LNCAP (cell line): ENCODE results near the gene FCN3.

Source experiments
- CTCF ChIP-seq: fragments of 450-650 bp; IDR thresholded peaks from 2 replicates; pipeline ENCODE4 v1.5.1; 2017; ENCODE audit warnings: mild to moderate bottlenecking

Gene FCN3

GRCh38 chr1:27346991-27347624, 27.5 kb downstream of the FCN3 start:
- no peak for TF ChIP-seq CTCF

DNA sequence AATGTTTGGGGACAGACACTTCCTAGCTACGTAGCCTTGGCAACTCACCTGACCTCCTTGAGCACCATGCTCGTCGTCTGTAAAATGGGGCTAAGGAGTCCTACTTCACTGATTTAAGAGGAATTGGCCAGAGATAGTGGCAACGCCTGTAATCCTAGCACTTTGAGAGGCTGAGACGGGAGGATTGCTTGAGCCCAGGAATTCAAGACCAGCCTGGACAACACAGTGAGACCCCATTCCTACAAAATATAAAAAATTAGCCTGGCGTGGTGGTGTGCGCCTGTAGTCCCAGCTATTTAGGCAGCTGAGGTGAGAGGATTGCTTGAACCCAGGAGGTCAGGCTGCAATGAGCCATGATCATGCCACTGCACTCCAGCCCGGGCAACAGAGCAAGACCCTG, 28.3 kb downstream of the FCN3 start:
- no peak for TF ChIP-seq CTCF

DNA sequence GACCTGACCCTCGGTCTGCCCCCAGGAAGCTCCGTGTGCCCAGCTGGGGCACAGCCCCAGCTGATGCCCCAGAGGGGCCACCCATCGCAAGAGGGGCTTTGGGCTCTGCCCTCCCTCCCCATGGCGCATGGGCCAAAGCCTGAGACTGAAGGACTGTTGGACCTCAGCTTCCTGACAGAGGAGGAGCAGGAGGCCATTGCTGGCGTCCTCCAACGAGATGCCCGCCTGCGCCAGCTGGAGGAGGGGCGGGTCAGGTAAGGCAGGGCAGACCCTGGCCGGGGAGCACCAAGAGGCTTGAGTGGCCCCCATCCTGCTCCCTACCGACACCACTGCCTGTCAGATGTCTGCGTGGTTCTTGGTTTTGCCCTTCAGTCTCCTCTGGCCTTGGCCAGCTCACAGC, 29.4 kb downstream of the FCN3 start:
- no peak for TF ChIP-seq CTCF

DNA sequence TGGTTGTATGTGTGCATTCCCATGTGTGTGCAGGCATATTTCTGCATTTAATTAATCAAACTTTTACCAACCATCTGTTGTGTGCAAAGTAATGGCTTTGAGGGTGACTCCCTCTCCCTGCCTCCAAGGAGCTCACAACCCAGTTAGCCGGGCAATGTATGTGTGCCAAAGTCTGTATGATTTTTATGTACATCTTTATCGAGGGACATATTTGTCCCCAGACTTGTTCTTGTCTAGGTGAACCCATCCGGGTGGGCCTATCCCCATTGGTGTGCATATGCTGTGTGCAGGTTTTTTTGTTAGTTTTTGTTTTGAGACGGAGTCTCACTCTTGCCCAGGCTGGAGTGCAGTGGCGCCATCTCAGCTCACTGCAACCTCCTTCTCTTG, 31.0 kb downstream of the FCN3 start:
- TF ChIP-seq CTCF, result no peak

DNA sequence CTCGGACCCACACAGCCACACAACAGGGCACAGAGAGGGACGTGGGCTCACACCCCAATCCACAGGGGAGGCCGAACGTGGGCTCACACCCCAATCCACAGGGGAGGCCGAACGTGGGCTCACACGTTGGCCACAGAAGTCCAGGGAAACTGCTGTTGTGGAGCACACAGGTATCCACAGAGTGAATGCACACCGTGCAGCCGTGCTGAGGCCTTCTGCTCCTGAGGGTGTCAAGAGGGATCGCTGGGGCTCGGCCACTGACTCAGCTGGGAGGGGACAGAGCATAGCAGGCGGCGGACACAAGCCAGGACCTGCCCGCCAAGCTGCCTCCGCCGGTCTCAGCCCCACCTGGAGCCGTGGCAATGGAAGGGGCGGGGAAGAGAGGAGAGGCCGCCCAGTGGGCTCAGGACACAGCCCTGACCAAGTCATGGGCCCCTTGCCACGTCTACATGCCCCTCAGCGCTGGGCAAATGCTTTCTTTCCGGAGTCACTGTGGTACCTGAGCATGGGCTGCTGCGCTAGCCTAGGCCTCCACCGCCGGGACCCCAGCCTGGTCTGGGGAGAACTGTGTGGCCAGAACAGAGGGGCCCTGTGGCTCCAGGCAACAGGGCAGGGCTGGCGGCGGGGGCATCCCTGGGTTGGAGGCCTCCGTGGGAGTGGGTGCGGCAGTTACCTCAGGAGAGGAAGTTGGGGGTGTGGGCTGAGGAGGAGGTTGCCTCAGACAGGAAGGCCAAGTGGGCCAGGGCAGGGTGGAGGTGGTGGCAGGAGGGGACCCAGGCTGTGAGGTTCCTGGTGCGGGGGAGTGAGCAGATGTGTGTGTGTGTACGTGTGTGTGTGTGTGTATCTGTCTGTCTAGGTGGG, 31.6 kb downstream of the FCN3 start:
- no peak for TF ChIP-seq CTCF

DNA sequence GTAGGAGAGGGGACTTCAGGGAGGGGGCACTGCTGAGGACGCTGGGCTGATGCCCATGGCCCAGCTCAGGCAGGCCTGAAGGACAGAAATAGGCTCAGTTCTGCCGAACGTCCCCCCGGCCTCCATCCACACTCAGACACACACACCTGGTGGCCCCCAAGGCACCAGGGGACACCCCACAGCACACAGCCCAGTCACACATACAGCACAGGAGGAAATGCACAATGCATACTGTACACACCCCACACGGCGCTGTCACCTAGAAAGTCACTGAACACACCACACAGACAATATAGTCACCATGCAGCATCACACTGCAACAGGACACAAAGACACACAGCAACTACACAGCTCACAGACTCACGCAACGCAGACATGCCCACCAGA, 32.2 kb downstream of the FCN3 start:
- TF ChIP-seq CTCF, result no peak

DNA sequence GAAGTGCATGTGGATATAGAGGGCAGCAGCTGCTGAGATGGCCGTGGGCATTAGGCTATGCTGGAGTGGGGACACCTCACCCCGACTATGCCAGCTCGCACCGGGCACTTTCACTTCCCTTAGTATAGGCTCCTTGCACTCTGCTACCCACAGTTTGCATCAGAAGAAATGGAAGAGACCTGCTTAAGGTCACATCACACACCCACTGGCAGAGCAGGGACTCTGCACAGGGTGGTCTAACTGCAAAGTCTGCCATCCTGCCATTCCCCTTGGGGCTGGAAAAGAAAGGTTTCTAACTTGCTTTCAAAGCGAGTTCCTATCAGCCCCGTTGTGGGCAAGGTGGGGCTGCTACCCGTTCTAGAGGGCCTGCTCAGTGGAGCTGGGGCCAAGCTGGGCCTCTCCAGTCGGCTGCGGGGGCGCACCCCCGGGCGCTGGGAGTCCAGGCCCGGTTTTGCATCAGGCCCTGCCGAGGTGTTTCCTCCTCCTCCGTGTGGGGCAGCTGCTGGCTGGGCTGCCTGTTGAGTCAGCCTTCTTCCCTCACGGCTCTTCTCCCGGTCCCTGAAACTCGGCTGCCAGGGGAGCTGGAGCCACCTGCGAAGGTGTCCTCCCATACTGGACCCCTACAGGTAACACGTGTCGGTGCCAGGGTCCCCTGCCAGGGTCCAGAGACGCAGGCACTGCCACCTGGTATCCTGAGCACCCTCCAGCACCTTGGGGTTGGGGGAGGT, 32.9 kb downstream of the FCN3 start, which contains the start of gene SYTL1:
TSS of gene SYTL1 (plus strand) at position 498 of the 728 bp plus-strand sequence. CDS start 3,313 bp downstream, outside the sequence.
- no peak for TF ChIP-seq CTCF
